ENCODE results near the gene GDAP1L1. TPM values are rescaled to one million over a fixed set of nuclear protein-coding genes. Genes with fewer than 3 reads are reported as not detected.

Gene GDAP1L1
- total RNA-seq (ENCODE audit: low replicate concordance): 0.26 and 1.3 TPM in 2 replicates

GRCh38 chr20:44247131-44247571, at the start of gene GDAP1L1:
TSS of gene GDAP1L1 (plus strand) at chr20:44247308. CDS start at chr20:44247335, 27 bp downstream.
- Mint-ChIP-seq H3K4me1 (peaks cover 11% of the 10 kb centered on the region), H3K36me3 (no peaks in the 10 kb centered on the region), H3K27ac (no peak within 1 kb of the TSS), H3K4me3 (peak within 1 kb of the TSS; percentile 84), H3K27me3 (ENCODE audit: insufficient read depth, low read depth) (peaks cover 23% of the 10 kb centered on the region), H3K9me3 (no peaks in the 10 kb centered on the region)
- Histone ChIP-seq H3K9ac (no peak within 1 kb of the TSS), H3F3A (ENCODE audit: low read depth) (peaks cover 3% of the 10 kb centered on the region), H3K27me3 (peaks cover 29% of the 10 kb centered on the region), H3K9me3 (ENCODE audit: low read depth) (no peaks in the 10 kb centered on the region), H3K36me3 (no peaks in the 10 kb centered on the region), H2AFZ (replicated peaks) (no peak within 1 kb of the TSS), H3K4me1 (peaks cover 5% of the 10 kb centered on the region), H3K4me3 (peak within 1 kb of the TSS; percentile 59), H3K79me2 (ENCODE audit: low read depth) (no peaks in the 10 kb centered on the region), H3K4me2 (peak within 1 kb of the TSS; percentile 98), H4K20me1 (ENCODE audit: low read depth) (peaks cover 31% of the 10 kb centered on the region), H3K27ac (no peak within 1 kb of the TSS)
- DNase-seq (ENCODE audit: low spot score): peak; percentile 77
- TF ChIP-seq CTCF (IDR thresholded peaks at IDR 0.05): no peak
- no peak for TF ChIP-seq EZH2 (IDR thresholded peaks at IDR 0.05)
- no peak for TF ChIP-seq EZH2phosphoT487 (IDR thresholded peaks at IDR 0.05)

DNA sequence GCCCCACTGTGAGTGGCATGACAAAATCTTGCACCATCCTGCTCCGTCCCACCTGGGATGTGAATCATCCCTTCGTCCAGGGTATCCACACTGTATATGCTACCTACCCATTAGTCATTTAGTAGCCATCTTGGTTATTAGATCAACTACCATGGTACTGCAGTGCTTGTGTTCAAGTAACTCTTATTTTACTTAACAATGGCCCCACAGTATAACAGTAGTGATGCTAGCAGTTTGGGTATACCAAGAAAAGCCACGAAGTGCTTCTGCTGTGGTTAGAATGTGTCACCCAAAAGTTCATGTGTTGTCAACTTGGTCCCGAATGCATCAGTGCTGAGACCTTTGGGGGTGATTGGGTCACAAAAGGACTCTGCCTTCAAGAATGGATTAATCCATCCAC, 48.2 kb upstream of the GDAP1L1 start:
- DNase-seq (ENCODE audit: low spot score): no peak
- Mint-ChIP-seq H3K4me3 (no peak overlapping the region), H3K27me3 (ENCODE audit: insufficient read depth, low read depth) (no peaks in the 10 kb centered on the region), H3K4me1 (peaks cover 16% of the 10 kb centered on the region), H3K36me3 (peaks cover 34% of the 10 kb centered on the region), H3K27ac (no peak overlapping the region), H3K9me3 (no peaks in the 10 kb centered on the region)
- H4K20me1 ChIP-seq (ENCODE audit: low read depth): peaks cover 58% of the 10 kb centered on the region
- no peak overlapping the region for H3K27ac ChIP-seq
- no peaks in the 10 kb centered on the region for H3K4me1 ChIP-seq
- TF ChIP-seq EZH2phosphoT487 (IDR thresholded peaks at IDR 0.05) (no peak), CTCF (IDR thresholded peaks at IDR 0.05) (no peak)
- no peak overlapping the region for H3K9ac ChIP-seq
- H2AFZ ChIP-seq (replicated peaks): no peak overlapping the region
- peaks cover 34% of the 10 kb centered on the region for H3K79me2 ChIP-seq (ENCODE audit: low read depth)
- no peaks in the 10 kb centered on the region for H3F3A ChIP-seq (ENCODE audit: low read depth)
- H3K9me3 ChIP-seq (ENCODE audit: low read depth): no peaks in the 10 kb centered on the region
- H3K27me3 ChIP-seq: no peaks in the 10 kb centered on the region
- no peak overlapping the region for H3K4me2 ChIP-seq
- no peak overlapping the region for H3K4me3 ChIP-seq
- peaks cover 10% of the 10 kb centered on the region for H3K36me3 ChIP-seq

DNA sequence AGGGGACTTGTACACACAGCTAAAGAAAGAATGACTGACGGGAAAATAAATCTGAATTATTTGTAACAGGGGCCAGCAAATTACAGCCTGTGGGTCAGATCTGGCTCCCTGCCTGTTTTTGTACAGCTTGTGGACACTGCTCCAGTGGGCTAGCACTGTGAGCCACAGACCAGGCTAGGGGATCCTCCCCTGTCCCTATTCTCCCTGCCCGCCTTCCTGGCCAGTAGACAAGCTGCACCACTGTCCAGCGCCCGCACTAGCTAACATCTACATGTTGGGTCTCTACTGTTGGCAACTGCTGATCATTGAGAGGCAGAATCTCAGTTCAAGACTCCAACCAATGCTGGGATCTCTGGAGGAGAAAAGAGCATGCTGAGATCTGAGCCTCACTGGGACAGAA, 47.2 kb upstream of the GDAP1L1 start:
- peaks cover 44% of the 10 kb centered on the region for H3K79me2 ChIP-seq (ENCODE audit: low read depth)
- H3K27ac ChIP-seq: no peak overlapping the region

More for the DNA sequence above, 47.2 kb upstream of the GDAP1L1 start:
- no peak for DNase-seq (ENCODE audit: low spot score)
- Histone ChIP-seq H4K20me1 (ENCODE audit: low read depth) (peaks cover 62% of the 10 kb centered on the region), H3K9ac (no peak overlapping the region), H3K4me2 (no peak overlapping the region), H3K27me3 (no peaks in the 10 kb centered on the region), H3K4me1 (no peaks in the 10 kb centered on the region), H3F3A (ENCODE audit: low read depth) (no peaks in the 10 kb centered on the region), H2AFZ (replicated peaks) (no peak overlapping the region), H3K4me3 (no peak overlapping the region), H3K36me3 (peaks cover 10% of the 10 kb centered on the region), H3K9me3 (ENCODE audit: low read depth) (no peaks in the 10 kb centered on the region)
- no peak for TF ChIP-seq EZH2phosphoT487 (IDR thresholded peaks at IDR 0.05)
- TF ChIP-seq CTCF (IDR thresholded peaks at IDR 0.05): no peak
- TF ChIP-seq EZH2 (IDR thresholded peaks at IDR 0.05): no peak
- Mint-ChIP-seq H3K4me1 (peaks cover 16% of the 10 kb centered on the region), H3K27ac (no peak overlapping the region), H3K9me3 (no peaks in the 10 kb centered on the region), H3K27me3 (ENCODE audit: insufficient read depth, low read depth) (no peaks in the 10 kb centered on the region), H3K4me3 (no peak overlapping the region), H3K36me3 (peaks cover 34% of the 10 kb centered on the region)

Measured in neural progenitor cell (in vitro differentiated cells).